ENCODE results near the gene TMEM178B.
"Not testable (repeated sequence)": the region's sequence is repeated elsewhere in the genome, so short reads cannot be mapped to it uniquely, and the experiment has no call there.

GRCh38 chr7:141175728-141176127 lies 101.9 kb downstream of the TMEM178B start:
- TF ChIP-seq POLR2A (IDR thresholded peaks at IDR 0.05; ENCODE audit: low read length); GATA1 (IDR thresholded peaks at IDR 0.05; ENCODE audit: low read depth, low read length): not testable (repeated sequence)
